ENCODE data around the gene MRAP2. TPM values are rescaled to one million over a fixed set of nuclear protein-coding genes. Genes with fewer than 3 reads are reported as not detected.

The MRAP2 gene, protein sequence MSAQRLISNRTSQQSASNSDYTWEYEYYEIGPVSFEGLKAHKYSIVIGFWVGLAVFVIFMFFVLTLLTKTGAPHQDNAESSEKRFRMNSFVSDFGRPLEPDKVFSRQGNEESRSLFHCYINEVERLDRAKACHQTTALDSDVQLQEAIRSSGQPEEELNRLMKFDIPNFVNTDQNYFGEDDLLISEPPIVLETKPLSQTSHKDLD
- total RNA-seq (2022; extraction: Qiagen RNA extraction; ENCODE audit: low read depth) = 1.1 to 1.5 TPM (median 1.2 TPM) in 5 replicates

GRCh38 chr6:84033523-84034451, at the start of gene MRAP2:
Gene MRAP2 (plus strand): TSS chr6:84033772. CDS start chr6:84055319, 21,547 bp downstream.

Other genes with a start within 250 kb of the MRAP2 start
- 0.34 to 1.5 TPM (median 0.37 TPM) in 5 replicates for gene RIPPLY2, start 180.4 kb upstream of the MRAP2 start, total RNA-seq (2022; extraction: Qiagen RNA extraction; ENCODE audit: low read depth)
- 21.3 to 23.8 TPM (median 23.4 TPM) in 5 replicates for gene CYB5R4, start 174.1 kb upstream of the MRAP2 start, total RNA-seq (2022; extraction: Qiagen RNA extraction; ENCODE audit: low read depth)
- gene CEP162, start 193.9 kb downstream of the MRAP2 start, total RNA-seq (2022; extraction: Qiagen RNA extraction; ENCODE audit: low read depth) = 1.6 to 2.4 TPM (median 1.6 TPM) in 5 replicates

All from A549 treated with CpdA at 1 μM for 4 hours (cell line).